Parathyroid adenoma (tissue), 2 donors: ENCODE measurements around the gene LIPG.
"Not testable (repeated sequence)": the region's sequence is repeated elsewhere in the genome, so short reads cannot be mapped to it uniquely, and the experiment has no call there.

Source experiments
- H2AFZ ChIP-seq: fragments of 300-600 bp; sonication (generic); one replicate; pipeline ENCODE4 v1.7.0; 2017; ENCODE audit warnings: antibody characterized with exemption, mild to moderate bottlenecking
- H3K27ac ChIP-seq: fragments of 300-600 bp; sonication (generic); one replicate; pipeline ENCODE4 v1.7.0; 2017
- H3K27me3 ChIP-seq: fragments of 300-600 bp; sonication (generic); one replicate; pipeline ENCODE4 v1.7.0; 2017; ENCODE audit warnings: low read length; ENCODE audit not compliant: control insufficient read depth, insufficient read depth
- H3K36me3 ChIP-seq: fragments of 300-600 bp; sonication (generic); one replicate; pipeline ENCODE4 v1.7.0; 2017; ENCODE audit warnings: low read length; ENCODE audit not compliant: control insufficient read depth, insufficient read depth
- H3K4me1 ChIP-seq: fragments of 300-600 bp; sonication (generic); one replicate; pipeline ENCODE4 v1.7.0; 2017; ENCODE audit warnings: control low read depth
- H3K4me2 ChIP-seq: fragments of 300-600 bp; sonication (generic); one replicate; pipeline ENCODE4 v1.7.0; 2017; ENCODE audit warnings: low read length
- H3K4me3 ChIP-seq: fragments of 300-600 bp; sonication (generic); one replicate; pipeline ENCODE4 v1.7.0; 2017; ENCODE audit warnings: low read depth, low read length
- H3K79me2 ChIP-seq: fragments of 300-600 bp; sonication (generic); one replicate; pipeline ENCODE4 v1.7.0; 2017; ENCODE audit warnings: control low read depth
- H3K9ac ChIP-seq: fragments of 300-600 bp; sonication (generic); one replicate; pipeline ENCODE4 v1.7.0; 2017; ENCODE audit warnings: mild to moderate bottlenecking
- H3K9me3 ChIP-seq: fragments of 300-600 bp; sonication (generic); one replicate; pipeline ENCODE4 v1.7.0; 2017; ENCODE audit warnings: low read length; ENCODE audit not compliant: control insufficient read depth
- CTCF ChIP-seq: fragments of 300-600 bp; sonication (generic); IDR thresholded peaks from one replicate; pipeline ENCODE4 v1.7.0; 2017; ENCODE audit warnings: antibody characterized with exemption, mild to moderate bottlenecking
- donor health status: primary hyperparathyroidism.

Gene LIPG

GRCh38 chr18:49580279-49580678 lies 18.4 kb downstream of the LIPG start:
- H3K4me1 ChIP-seq, result peaks cover 5% of the 10 kb centered on the region
- no peak overlapping the region for H3K4me3 ChIP-seq
- H3K27ac ChIP-seq, result no peak overlapping the region
- H3K36me3 ChIP-seq, result no peaks in the 10 kb centered on the region
- TF ChIP-seq CTCF, result no peak
- H2AFZ ChIP-seq, result no peak overlapping the region
- no peaks in the 10 kb centered on the region for H3K79me2 ChIP-seq
- no peaks in the 10 kb centered on the region for H3K27me3 ChIP-seq
- H3K9ac ChIP-seq, result no peak overlapping the region
- no peaks in the 10 kb centered on the region for H3K9me3 ChIP-seq
- H3K4me2 ChIP-seq, result no peak overlapping the region

GRCh38 chr18:49581371-49581770 lies 19.5 kb downstream of the LIPG start:
- no peak overlapping the region for H3K27ac ChIP-seq
- no peak overlapping the region for H3K9ac ChIP-seq
- H3K4me3 ChIP-seq, result no peak overlapping the region
- H2AFZ ChIP-seq, result no peak overlapping the region
- TF ChIP-seq CTCF, result no peak
- no peaks in the 10 kb centered on the region for H3K9me3 ChIP-seq
- no peaks in the 10 kb centered on the region for H3K27me3 ChIP-seq
- no peaks in the 10 kb centered on the region for H3K36me3 ChIP-seq
- peaks cover 5% of the 10 kb centered on the region for H3K4me1 ChIP-seq
- H3K4me2 ChIP-seq, result no peak overlapping the region
- no peaks in the 10 kb centered on the region for H3K79me2 ChIP-seq

GRCh38 chr18:49582579-49582978 lies 20.7 kb downstream of the LIPG start:
- H3K27me3 ChIP-seq, result no peaks in the 10 kb centered on the region
- no peak overlapping the region for H3K4me3 ChIP-seq
- peaks cover 5% of the 10 kb centered on the region for H3K4me1 ChIP-seq
- no peaks in the 10 kb centered on the region for H3K9me3 ChIP-seq
- peak overlapping the region; percentile 52 for H3K4me2 ChIP-seq
- H2AFZ ChIP-seq, result peak overlapping the region; percentile 13
- no peak for TF ChIP-seq CTCF
- no peaks in the 10 kb centered on the region for H3K36me3 ChIP-seq
- H3K79me2 ChIP-seq, result no peaks in the 10 kb centered on the region
- H3K9ac ChIP-seq, result no peak overlapping the region
- H3K27ac ChIP-seq, result no peak overlapping the region

GRCh38 chr18:49584394-49584793 lies 22.5 kb downstream of the LIPG start:
- H3K4me1 ChIP-seq, result peaks cover 5% of the 10 kb centered on the region
- H3K9me3 ChIP-seq, result no peaks in the 10 kb centered on the region
- H3K4me2 ChIP-seq, result no peak overlapping the region
- H3K4me3 ChIP-seq, result no peak overlapping the region
- H3K79me2 ChIP-seq, result no peaks in the 10 kb centered on the region
- H3K9ac ChIP-seq, result no peak overlapping the region
- H3K27me3 ChIP-seq, result no peaks in the 10 kb centered on the region
- no peak for TF ChIP-seq CTCF
- no peak overlapping the region for H2AFZ ChIP-seq
- H3K27ac ChIP-seq, result no peak overlapping the region
- H3K36me3 ChIP-seq, result no peaks in the 10 kb centered on the region

GRCh38 chr18:49584951-49585350 lies 23.1 kb downstream of the LIPG start:
- H3K4me2 ChIP-seq, H3K27me3 ChIP-seq, H2AFZ ChIP-seq, H3K27ac ChIP-seq, H3K9ac ChIP-seq, H3K79me2 ChIP-seq, H3K36me3 ChIP-seq, H3K4me3 ChIP-seq, H3K9me3 ChIP-seq, H3K4me1 ChIP-seq: not testable (repeated sequence)
